BJ (cell line): Measurements from ENCODE around the gene COL21A1. TPM values are rescaled to one million over a fixed set of nuclear protein-coding genes. Genes with fewer than 3 reads are reported as not detected.
A peak's percentile ranks its signal among the peaks of the same experiment; 100 is the strongest.

Experiments
- CTCF ChIA-PET: fragments of 350-600 bp; formaldehyde crosslinking; extraction: SDS; loops from one replicate; lab custom pipeline; 2021; ENCODE audit warnings: antibody characterized with exemption, inconsistent platforms; lab: Yijun Ruan, JAX
- POLR2A ChIA-PET: fragments of 300-600 bp; sonication (Branson Sonifier 250); formaldehyde crosslinking; extraction: SDS; loops from one replicate; lab custom pipeline; 2021; ENCODE audit warnings: antibody characterized with exemption; lab: Charles Lee
- DNase-seq: peaks from one replicate; pipeline ENCODE4 v3.0.0-alpha.2; 2011; ENCODE audit warnings: low read depth
- H3K27me3 ChIP-seq: 2 replicates; pipeline ENCODE4 v1.6.0; 2011; ENCODE audit warnings: low read length; ENCODE audit not compliant: control insufficient read depth, insufficient read depth
- H3K36me3 ChIP-seq: 2 replicates; pipeline ENCODE4 v1.5.1; 2011; ENCODE audit warnings: low read length; ENCODE audit not compliant: control insufficient read depth, insufficient read depth
- H3K4me3 ChIP-seq: 2 replicates; pipeline ENCODE4 v1.5.1; 2011; ENCODE audit warnings: low read depth, mild to moderate bottlenecking, control low read depth, low read length
- polyA plus RNA-seq: library from polyadenylated mRNA; depleted of rRNA; stranded (reverse); fragments of >200 nt; gene quantifications from 2 replicates; pipeline ENCODE4 v1.2.3, GENCODE V29; 2011
- TF ChIP-seq, protein P1 (sequence below): IDR thresholded peaks from 2 replicates; pipeline ENCODE4 v1.5.1; 2011; ENCODE audit warnings: low read depth, mild to moderate bottlenecking, control low read depth, inconsistent platforms, low read length, moderate library complexity; ENCODE audit not compliant: insufficient read depth

COL21A1 gene
- polyA plus RNA-seq, 1 experiment, result 0.07 TPM

DNA sequence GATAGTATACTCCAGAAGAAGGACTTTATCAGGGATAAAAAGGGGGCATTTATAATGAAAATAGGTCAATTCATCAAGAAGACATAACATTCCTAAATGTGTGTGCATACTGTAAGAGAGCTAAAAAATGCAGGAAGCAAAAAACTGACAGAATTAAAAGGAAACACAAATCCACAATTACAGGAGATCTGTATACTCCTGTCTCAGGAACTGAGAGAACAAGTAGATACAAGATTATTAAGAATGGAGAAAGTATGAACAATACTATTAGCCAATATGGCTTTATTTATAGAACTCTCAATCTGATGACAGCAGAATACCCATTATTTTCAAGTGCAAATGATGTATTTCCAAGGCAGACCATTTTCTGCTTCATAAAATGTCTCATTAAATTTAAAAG is 204.3 kb downstream of the COL21A1 start:
- H3K4me3 ChIP-seq, result no peak overlapping the region
- ChIA-PET POLR2A (no interaction called here), CTCF (interaction anchor here (0.7 to 1.2 kb wide), 2 partner anchors 58 to 250 kb away, joined by 3 to 4 read pairs; no protein-coding TSS in a partner anchor)
- TF ChIP-seq, protein P1, sequence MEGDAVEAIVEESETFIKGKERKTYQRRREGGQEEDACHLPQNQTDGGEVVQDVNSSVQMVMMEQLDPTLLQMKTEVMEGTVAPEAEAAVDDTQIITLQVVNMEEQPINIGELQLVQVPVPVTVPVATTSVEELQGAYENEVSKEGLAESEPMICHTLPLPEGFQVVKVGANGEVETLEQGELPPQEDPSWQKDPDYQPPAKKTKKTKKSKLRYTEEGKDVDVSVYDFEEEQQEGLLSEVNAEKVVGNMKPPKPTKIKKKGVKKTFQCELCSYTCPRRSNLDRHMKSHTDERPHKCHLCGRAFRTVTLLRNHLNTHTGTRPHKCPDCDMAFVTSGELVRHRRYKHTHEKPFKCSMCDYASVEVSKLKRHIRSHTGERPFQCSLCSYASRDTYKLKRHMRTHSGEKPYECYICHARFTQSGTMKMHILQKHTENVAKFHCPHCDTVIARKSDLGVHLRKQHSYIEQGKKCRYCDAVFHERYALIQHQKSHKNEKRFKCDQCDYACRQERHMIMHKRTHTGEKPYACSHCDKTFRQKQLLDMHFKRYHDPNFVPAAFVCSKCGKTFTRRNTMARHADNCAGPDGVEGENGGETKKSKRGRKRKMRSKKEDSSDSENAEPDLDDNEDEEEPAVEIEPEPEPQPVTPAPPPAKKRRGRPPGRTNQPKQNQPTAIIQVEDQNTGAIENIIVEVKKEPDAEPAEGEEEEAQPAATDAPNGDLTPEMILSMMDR, result no peak
- DNase-seq, result no peak
- no peaks in the 10 kb centered on the region for H3K36me3 ChIP-seq
- no peaks in the 10 kb centered on the region for H3K27me3 ChIP-seq

DNA sequence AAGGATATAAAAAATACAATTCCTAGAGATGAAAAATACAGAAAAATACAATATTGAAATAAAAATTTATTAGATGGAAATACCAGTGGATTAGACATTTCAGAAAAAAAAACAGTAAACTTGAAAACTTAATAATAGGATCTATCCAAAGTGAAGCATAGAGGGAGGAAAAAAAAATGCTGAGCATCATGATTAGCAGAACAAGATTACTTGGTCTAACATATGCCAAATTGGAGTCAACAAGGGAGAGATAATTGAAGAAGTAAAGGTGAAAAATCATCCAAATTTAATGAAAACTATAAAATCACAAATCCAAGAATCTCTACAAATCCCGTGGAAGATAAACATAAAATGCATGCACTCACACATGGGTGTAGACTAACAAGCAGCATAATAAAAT is 205.8 kb downstream of the COL21A1 start:
- Histone ChIP-seq H3K27me3 (no peaks in the 10 kb centered on the region), H3K4me3 (no peak overlapping the region), H3K36me3 (no peaks in the 10 kb centered on the region)
- DNase-seq, result no peak
- TF ChIP-seq, protein P1, result no peak
- CTCF ChIA-PET, result interaction anchor here (1.2 kb wide), 1 partner anchor 59 kb away, joined by 4 read pairs; no protein-coding TSS in a partner anchor
- POLR2A ChIA-PET, result no interaction called here

DNA sequence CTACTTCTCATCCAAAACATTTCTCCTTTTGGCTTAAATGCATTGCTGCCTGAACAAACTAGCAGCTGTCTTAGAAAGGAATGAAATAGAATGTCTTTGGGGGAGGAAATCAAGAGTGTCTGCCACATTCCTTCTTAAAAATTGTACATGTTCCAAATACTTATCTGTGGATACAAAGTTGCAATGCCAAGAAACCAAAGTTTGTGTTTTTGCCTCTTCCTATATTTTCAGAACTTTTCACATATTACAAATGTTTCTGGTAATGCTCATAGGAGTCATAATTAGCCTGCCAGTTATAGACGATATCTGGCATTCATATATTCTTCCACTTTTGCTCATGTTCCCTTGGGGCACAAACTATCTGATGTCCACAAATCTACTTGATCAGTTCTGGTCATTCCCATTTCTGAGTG is 206.5 kb downstream of the COL21A1 start:
- Histone ChIP-seq H3K27me3 (no peaks in the 10 kb centered on the region), H3K36me3 (no peaks in the 10 kb centered on the region), H3K4me3 (no peak overlapping the region)
- ChIA-PET POLR2A (no interaction called here), CTCF (no interaction called here)
- no peak for DNase-seq
- TF ChIP-seq, protein P1, result no peak

DNA sequence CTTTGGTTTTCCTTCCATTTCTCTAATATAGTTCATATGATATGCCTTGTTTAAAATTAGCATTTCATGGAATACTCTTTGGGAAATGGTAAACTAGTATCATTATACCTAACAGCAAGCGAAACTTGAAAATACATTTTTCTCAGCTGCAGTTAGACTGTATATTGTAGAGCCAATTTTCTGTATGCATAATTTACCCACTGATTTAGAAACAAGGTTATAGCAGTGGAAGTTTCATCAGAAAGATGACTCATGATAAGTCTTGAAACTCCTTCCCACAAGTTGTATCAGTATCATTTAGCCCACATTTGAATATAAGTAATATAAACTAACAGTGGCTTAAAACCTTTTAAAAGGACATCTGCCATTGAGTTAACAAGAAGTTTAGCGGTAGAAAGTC is 207.2 kb downstream of the COL21A1 start:
- ChIA-PET POLR2A (no interaction called here), CTCF (no interaction called here)
- Histone ChIP-seq H3K4me3 (no peak overlapping the region), H3K36me3 (no peaks in the 10 kb centered on the region), H3K27me3 (no peaks in the 10 kb centered on the region)
- peak; percentile 11 for DNase-seq
- TF ChIP-seq, protein P1, result no peak

DNA sequence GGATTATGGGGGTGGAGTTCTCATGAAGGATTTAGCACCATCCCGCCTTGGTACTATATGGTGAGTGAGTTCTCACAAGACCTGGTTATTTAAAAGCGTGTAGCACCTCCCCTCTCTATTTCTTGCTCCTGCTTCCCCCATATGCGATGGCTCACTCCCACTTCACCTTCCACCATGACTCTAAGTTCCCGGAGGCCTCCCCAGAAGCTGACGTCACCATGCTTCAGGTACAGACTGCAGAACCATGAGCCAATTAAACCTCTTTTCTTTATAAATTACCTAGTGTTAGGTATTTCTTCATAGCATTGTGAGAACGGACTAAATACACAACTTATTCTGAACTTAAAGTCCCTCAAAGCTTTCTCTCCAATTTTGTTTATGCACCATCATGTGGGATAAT is 208.6 kb downstream of the COL21A1 start:
- CTCF ChIA-PET, result interaction anchor here (1.7 kb wide), 1 partner anchor 12 kb away, joined by 6 read pairs; no protein-coding TSS in a partner anchor
- POLR2A ChIA-PET, result no interaction called here

More for the DNA sequence above, 208.6 kb downstream of the COL21A1 start:
- H3K4me3 ChIP-seq, result no peak overlapping the region
- H3K36me3 ChIP-seq, result no peaks in the 10 kb centered on the region
- TF ChIP-seq, protein P1, result no peak
- DNase-seq, result no peak
- H3K27me3 ChIP-seq, result no peaks in the 10 kb centered on the region
